Measurements from ENCODE around the gene HEATR1. TPM values are rescaled to one million over a fixed set of nuclear protein-coding genes. Genes with fewer than 3 reads are reported as not detected.

The HEATR1 gene
- total RNA-seq, 1 experiment from 2014 or later: 68.3 TPM

DNA sequence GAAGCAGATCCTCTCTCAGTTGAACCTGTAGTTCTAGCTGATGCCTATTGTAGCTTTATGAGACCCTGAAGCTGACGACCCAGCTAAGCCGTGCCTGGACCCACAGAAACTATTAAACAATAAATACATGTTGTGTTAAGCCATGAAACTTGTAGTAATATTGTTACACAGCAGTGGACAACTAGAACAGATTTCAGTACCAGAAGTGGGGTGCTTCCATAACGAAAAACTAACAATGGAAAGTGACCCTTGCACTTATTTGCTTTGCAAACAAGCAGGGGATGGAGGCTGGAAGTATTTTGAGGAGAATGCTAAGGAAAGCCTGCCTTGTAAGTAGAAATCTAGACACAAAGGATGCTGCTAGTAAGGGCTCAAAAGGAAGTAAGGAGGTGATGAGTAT is 18.1 kb upstream of the HEATR1 start:
- TF ChIP-seq EZH2 (IDR thresholded peaks at IDR 0.05) (no peak), FOSL1 (IDR thresholded peaks at IDR 0.05; ENCODE audit: low read depth) (no peak), SRF (IDR thresholded peaks at IDR 0.05; ENCODE audit: low read depth) (no peak), ZFX (IDR thresholded peaks at IDR 0.05) (no peak), POLR2AphosphoS5 (IDR thresholded peaks at IDR 0.05; ENCODE audit: low read depth, low read length) (no peak), JUND (IDR thresholded peaks at IDR 0.05) (no peak), EGR1 (IDR thresholded peaks at IDR 0.05; ENCODE audit: low read depth) (no peak), POLR2A (IDR thresholded peaks at IDR 0.05; ENCODE audit: borderline replicate concordance, extremely low read depth, insufficient read depth, insufficient read length) (no peak), SIN3A (IDR thresholded peaks at IDR 0.05; ENCODE audit: low read depth) (no peak), ELF1 (IDR thresholded peaks at IDR 0.05; ENCODE audit: borderline replicate concordance, low read depth) (no peak), CBX3 (IDR thresholded peaks at IDR 0.05; ENCODE audit: low read depth) (no peak)
- TF ChIP-seq, protein P1, sequence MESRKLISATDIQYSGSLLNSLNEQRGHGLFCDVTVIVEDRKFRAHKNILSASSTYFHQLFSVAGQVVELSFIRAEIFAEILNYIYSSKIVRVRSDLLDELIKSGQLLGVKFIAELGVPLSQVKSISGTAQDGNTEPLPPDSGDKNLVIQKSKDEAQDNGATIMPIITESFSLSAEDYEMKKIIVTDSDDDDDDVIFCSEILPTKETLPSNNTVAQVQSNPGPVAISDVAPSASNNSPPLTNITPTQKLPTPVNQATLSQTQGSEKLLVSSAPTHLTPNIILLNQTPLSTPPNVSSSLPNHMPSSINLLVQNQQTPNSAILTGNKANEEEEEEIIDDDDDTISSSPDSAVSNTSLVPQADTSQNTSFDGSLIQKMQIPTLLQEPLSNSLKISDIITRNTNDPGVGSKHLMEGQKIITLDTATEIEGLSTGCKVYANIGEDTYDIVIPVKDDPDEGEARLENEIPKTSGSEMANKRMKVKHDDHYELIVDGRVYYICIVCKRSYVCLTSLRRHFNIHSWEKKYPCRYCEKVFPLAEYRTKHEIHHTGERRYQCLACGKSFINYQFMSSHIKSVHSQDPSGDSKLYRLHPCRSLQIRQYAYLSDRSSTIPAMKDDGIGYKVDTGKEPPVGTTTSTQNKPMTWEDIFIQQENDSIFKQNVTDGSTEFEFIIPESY (IDR thresholded peaks at IDR 0.05; ENCODE audit: extremely low read depth, insufficient replicate concordance, low read length): no peak
- TF ChIP-seq, protein P2, sequence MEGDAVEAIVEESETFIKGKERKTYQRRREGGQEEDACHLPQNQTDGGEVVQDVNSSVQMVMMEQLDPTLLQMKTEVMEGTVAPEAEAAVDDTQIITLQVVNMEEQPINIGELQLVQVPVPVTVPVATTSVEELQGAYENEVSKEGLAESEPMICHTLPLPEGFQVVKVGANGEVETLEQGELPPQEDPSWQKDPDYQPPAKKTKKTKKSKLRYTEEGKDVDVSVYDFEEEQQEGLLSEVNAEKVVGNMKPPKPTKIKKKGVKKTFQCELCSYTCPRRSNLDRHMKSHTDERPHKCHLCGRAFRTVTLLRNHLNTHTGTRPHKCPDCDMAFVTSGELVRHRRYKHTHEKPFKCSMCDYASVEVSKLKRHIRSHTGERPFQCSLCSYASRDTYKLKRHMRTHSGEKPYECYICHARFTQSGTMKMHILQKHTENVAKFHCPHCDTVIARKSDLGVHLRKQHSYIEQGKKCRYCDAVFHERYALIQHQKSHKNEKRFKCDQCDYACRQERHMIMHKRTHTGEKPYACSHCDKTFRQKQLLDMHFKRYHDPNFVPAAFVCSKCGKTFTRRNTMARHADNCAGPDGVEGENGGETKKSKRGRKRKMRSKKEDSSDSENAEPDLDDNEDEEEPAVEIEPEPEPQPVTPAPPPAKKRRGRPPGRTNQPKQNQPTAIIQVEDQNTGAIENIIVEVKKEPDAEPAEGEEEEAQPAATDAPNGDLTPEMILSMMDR (IDR thresholded peaks at IDR 0.05 in 2 of 3, conservative IDR thresholded peaks at IDR 0.05 in 1 of 3; ENCODE audit: borderline replicate concordance in 1 of 3, insufficient read depth in 1 of 3, low read depth in 2 of 3, low read length in 2 of 3): no peak
- Histone ChIP-seq H4K20me1 (ENCODE audit: insufficient read depth) (no peaks in the 10 kb centered on the region), H3K9me3 (ENCODE audit: control insufficient read depth in 1 of 2, insufficient read depth in 1 of 2, low read depth in 1 of 2, low read length in 2 of 2) (peaks cover 0 to 8% of the 10 kb centered on the region in 2 experiments; a peak in 1 of 4 replicates), H3K79me2 (ENCODE audit: insufficient read depth, low read length) (no peaks in the 10 kb centered on the region), H3K9me2 (ENCODE audit: insufficient read depth) (no peaks in the 10 kb centered on the region), H2AFZ (ENCODE audit: low read depth, low read length, poor library complexity, severe bottlenecking) (no peak overlapping the region), H3K9ac (ENCODE audit: low read length) (no peak overlapping the region), H3K4me1 (ENCODE audit: control insufficient read depth in 1 of 2, insufficient read depth in 2 of 2, low read length in 2 of 2) (0 out of 4 replicates have a peak, but pooled peaks cover 0 to 4% of the 10 kb centered on the region in 2 experiments), H3K27ac (ENCODE audit: low read depth, low read length) (no peak overlapping the region), H3K27me3 (ENCODE audit: insufficient read depth, low read length) (peaks cover 1% of the 10 kb centered on the region; the same call in 1 of the 2 replicates), H3K36me3 (ENCODE audit: control insufficient read depth in 1 of 2, insufficient read depth in 2 of 2, low read length in 2 of 2) (no peaks in the 10 kb centered on the region), H3K4me2 (ENCODE audit: low read length) (no peak overlapping the region), H3K4me3 (replicated peaks in 1 of 2; ENCODE audit: low read depth in 1 of 2, low read length in 2 of 2) (no peak overlapping the region)
- DNase-seq (ENCODE audit: low read depth, low spot score): no peak
- ChIA-PET POLR2A (no interaction called here), RAD21 (ENCODE audit: low non-redundant PET in 1 of 2, low total read pairs in 2 of 2, uncharacterized antibody in 2 of 2, unreplicated experiment in 2 of 2) (no interaction called here), CTCF (no interaction called here)
- BruUV-seq (replicated peaks): no TSS peak
- intact Hi-C loops (cut with micrococcal nuclease): no loop called here
- ATAC-seq: no peak

All from HCT116 (cell line).